SK-N-SH treated with all-trans-retinoic acid at 6 μM for 48 hours (cell line): ENCODE measurements around the gene POFUT1.

Experiments used
- ATAC-seq: fragments of 200-7000 bp; cut with Tn5 transposase; 3 replicates; pipeline ENCODE4 v1.9.1; 2020; ENCODE audit warnings: mild to moderate bottlenecking, moderate library complexity
- CSDC2 ChIP-seq: fragments of 250-450 bp; sonication (Bioruptor Pico); IDR thresholded peaks from 2 replicates; pipeline ENCODE4 v1.5.0; 2020; ENCODE audit warnings: mild to moderate bottlenecking, moderate library complexity
- PATZ1 ChIP-seq: fragments of 250-450 bp; sonication (Bioruptor Pico); IDR thresholded peaks from 2 replicates; pipeline ENCODE4 v1.8.0; 2020; ENCODE audit warnings: mild to moderate bottlenecking, moderate library complexity, borderline replicate concordance
- PPARA ChIP-seq: fragments of 250-450 bp; sonication (Bioruptor Pico); IDR thresholded peaks from 2 replicates; pipeline ENCODE4 v1.5.0; 2020; ENCODE audit warnings: mild to moderate bottlenecking, borderline replicate concordance
- RARB ChIP-seq: fragments of 250-450 bp; sonication (Bioruptor Pico); IDR thresholded peaks from 2 replicates; pipeline ENCODE4 v1.8.0; 2021; ENCODE audit warnings: mild to moderate bottlenecking, moderate library complexity
- SNAI2 ChIP-seq: fragments of 250-450 bp; sonication (Bioruptor Pico); IDR thresholded peaks from 2 replicates; pipeline ENCODE4 v1.5.0; 2020; ENCODE audit warnings: mild to moderate bottlenecking, moderate library complexity
- TCF4 ChIP-seq: fragments of 250-450 bp; sonication (Bioruptor Pico); IDR thresholded peaks from 2 replicates; pipeline ENCODE4 v1.8.0; 2021; ENCODE audit warnings: mild to moderate bottlenecking, moderate library complexity, borderline replicate concordance
- ZC3H10 ChIP-seq: fragments of 250-450 bp; sonication (Bioruptor Pico); IDR thresholded peaks from 2 replicates; pipeline ENCODE4 v1.5.1; 2021; ENCODE audit warnings: mild to moderate bottlenecking, moderate library complexity
- ZFP3 ChIP-seq: fragments of 250-450 bp; sonication (Bioruptor Pico); IDR thresholded peaks from 2 replicates; pipeline ENCODE4 v1.5.0; 2020; ENCODE audit warnings: mild to moderate bottlenecking, moderate library complexity
- ZFP30 ChIP-seq: fragments of 450-650 bp; formaldehyde crosslinking; IDR thresholded peaks from 2 replicates; pipeline ENCODE4 v1.5.0; 2022; ENCODE audit warnings: mild to moderate bottlenecking, moderate library complexity
- ZNF565 ChIP-seq: fragments of 450-650 bp; formaldehyde crosslinking; conservative IDR thresholded peaks from 2 replicates; pipeline ENCODE4 v1.5.0; 2020; ENCODE audit warnings: low read depth, mild to moderate bottlenecking, moderate library complexity
- ZNF70 ChIP-seq: fragments of 450-650 bp; formaldehyde crosslinking; IDR thresholded peaks from 2 replicates; pipeline ENCODE4 v1.5.0; 2020; ENCODE audit warnings: mild to moderate bottlenecking, moderate library complexity
- TF ChIP-seq, protein P1 (sequence below): fragments of 250-450 bp; sonication (Bioruptor Pico); IDR thresholded peaks from 2 replicates; pipeline ENCODE4 v1.5.0; 2020; ENCODE audit warnings: mild to moderate bottlenecking, moderate library complexity
- TF ChIP-seq, protein P2 (sequence below): fragments of 250-450 bp; sonication (Bioruptor Pico); IDR thresholded peaks from 2 replicates; pipeline ENCODE4 v1.5.1; 2020; ENCODE audit warnings: low read depth, mild to moderate bottlenecking, moderate library complexity
- TF ChIP-seq, protein P3 (sequence below): fragments of 250-450 bp; sonication (Bioruptor Pico); IDR thresholded peaks from 2 replicates; pipeline ENCODE4 v1.8.0; 2021; ENCODE audit warnings: low read depth, mild to moderate bottlenecking, moderate library complexity, borderline replicate concordance

Gene POFUT1

GRCh38 chr20:32186506-32186905 lies 21.2 kb upstream of the POFUT1 start:
- ATAC-seq: no peak
- TF ChIP-seq PATZ1: no peak
- no peak for TF ChIP-seq ZFP30 (CRISPR knock-in tag)
- no peak for TF ChIP-seq CSDC2 (CRISPR knock-in tag)
- no peak for TF ChIP-seq ZNF565 (CRISPR knock-in tag)
- TF ChIP-seq RARB (CRISPR knock-in tag): no peak
- TF ChIP-seq, protein P1, sequence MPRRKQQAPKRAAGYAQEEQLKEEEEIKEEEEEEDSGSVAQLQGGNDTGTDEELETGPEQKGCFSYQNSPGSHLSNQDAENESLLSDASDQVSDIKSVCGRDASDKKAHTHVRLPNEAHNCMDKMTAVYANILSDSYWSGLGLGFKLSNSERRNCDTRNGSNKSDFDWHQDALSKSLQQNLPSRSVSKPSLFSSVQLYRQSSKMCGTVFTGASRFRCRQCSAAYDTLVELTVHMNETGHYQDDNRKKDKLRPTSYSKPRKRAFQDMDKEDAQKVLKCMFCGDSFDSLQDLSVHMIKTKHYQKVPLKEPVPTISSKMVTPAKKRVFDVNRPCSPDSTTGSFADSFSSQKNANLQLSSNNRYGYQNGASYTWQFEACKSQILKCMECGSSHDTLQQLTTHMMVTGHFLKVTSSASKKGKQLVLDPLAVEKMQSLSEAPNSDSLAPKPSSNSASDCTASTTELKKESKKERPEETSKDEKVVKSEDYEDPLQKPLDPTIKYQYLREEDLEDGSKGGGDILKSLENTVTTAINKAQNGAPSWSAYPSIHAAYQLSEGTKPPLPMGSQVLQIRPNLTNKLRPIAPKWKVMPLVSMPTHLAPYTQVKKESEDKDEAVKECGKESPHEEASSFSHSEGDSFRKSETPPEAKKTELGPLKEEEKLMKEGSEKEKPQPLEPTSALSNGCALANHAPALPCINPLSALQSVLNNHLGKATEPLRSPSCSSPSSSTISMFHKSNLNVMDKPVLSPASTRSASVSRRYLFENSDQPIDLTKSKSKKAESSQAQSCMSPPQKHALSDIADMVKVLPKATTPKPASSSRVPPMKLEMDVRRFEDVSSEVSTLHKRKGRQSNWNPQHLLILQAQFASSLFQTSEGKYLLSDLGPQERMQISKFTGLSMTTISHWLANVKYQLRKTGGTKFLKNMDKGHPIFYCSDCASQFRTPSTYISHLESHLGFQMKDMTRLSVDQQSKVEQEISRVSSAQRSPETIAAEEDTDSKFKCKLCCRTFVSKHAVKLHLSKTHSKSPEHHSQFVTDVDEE (CRISPR knock-in tag): no peak
- TF ChIP-seq, protein P2, sequence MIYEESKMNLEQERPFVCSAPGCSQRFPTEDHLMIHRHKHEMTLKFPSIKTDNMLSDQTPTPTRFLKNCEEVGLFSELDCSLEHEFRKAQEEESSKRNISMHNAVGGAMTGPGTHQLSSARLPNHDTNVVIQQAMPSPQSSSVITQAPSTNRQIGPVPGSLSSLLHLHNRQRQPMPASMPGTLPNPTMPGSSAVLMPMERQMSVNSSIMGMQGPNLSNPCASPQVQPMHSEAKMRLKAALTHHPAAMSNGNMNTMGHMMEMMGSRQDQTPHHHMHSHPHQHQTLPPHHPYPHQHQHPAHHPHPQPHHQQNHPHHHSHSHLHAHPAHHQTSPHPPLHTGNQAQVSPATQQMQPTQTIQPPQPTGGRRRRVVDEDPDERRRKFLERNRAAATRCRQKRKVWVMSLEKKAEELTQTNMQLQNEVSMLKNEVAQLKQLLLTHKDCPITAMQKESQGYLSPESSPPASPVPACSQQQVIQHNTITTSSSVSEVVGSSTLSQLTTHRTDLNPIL (CRISPR knock-in tag): no peak
- no peak for TF ChIP-seq SNAI2 (CRISPR knock-in tag)
- no peak for TF ChIP-seq TCF4
- no peak for TF ChIP-seq PPARA (CRISPR knock-in tag)
- TF ChIP-seq ZFP3 (CRISPR knock-in tag): no peak
- no peak for TF ChIP-seq ZC3H10
- TF ChIP-seq, protein P3, sequence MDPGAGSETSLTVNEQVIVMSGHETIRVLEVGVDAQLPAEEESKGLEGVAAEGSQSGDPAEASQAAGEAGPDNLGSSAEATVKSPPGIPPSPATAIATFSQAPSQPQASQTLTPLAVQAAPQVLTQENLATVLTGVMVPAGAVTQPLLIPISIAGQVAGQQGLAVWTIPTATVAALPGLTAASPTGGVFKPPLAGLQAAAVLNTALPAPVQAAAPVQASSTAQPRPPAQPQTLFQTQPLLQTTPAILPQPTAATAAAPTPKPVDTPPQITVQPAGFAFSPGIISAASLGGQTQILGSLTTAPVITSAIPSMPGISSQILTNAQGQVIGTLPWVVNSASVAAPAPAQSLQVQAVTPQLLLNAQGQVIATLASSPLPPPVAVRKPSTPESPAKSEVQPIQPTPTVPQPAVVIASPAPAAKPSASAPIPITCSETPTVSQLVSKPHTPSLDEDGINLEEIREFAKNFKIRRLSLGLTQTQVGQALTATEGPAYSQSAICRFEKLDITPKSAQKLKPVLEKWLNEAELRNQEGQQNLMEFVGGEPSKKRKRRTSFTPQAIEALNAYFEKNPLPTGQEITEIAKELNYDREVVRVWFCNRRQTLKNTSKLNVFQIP (CRISPR knock-in tag): no peak

- TF ChIP-seq, protein P3 (CRISPR knock-in tag): no peak
- TF ChIP-seq, protein P1 (CRISPR knock-in tag): no peak
- TF ChIP-seq PPARA (CRISPR knock-in tag): no peak
- TF ChIP-seq PATZ1: no peak
- TF ChIP-seq CSDC2 (CRISPR knock-in tag): no peak
- no peak for TF ChIP-seq ZNF70 (CRISPR knock-in tag)
- no peak for TF ChIP-seq ZNF565 (CRISPR knock-in tag)
- ATAC-seq: no peak
These were observed 19.1 kb upstream of the POFUT1 start for GRCh38 chr20:32188376-32189122.
